Endothelial cell of umbilical vein (primary cell): ENCODE results near the gene ZFYVE28. TPM values are rescaled to one million over a fixed set of nuclear protein-coding genes. Genes with fewer than 3 reads are reported as not detected.

Experiments used
- BruUV-seq: library from RNA; stranded (reverse); fragments of 400-500 nt; replicated peaks from 2 replicates; lab custom pipeline; 2021; lab: Mats Ljungman, UMichigan
- CTCF ChIA-PET: fragments of 300-600, 350-600 bp; sonication (Branson Sonifier 250); formaldehyde crosslinking; loops from one replicate; lab custom pipeline; 2021; ENCODE audit warnings: antibody characterized with exemption, inconsistent platforms; lab: Charles Lee
- POLR2A ChIA-PET: fragments of 300-600, 350-600 bp; sonication (Branson Sonifier 250); formaldehyde crosslinking; loops from one replicate; lab custom pipeline; 2021; ENCODE audit warnings: antibody characterized with exemption, inconsistent platforms; lab: Charles Lee
- DNase-seq: peaks from one replicate; pipeline ENCODE4 v3.0.0-alpha.2; 2011; ENCODE audit warnings: low read depth, low spot score
- FAIRE-seq: peaks from 2 replicates; lab custom pipeline; 2011; peaks lifted over from hg19 to GRCh38; lab: Jason Lieb, UNC
- H2AFZ ChIP-seq: 2 replicates; pipeline ENCODE4 v1.6.0; 2012; ENCODE audit warnings: low read depth, low read length, control low read depth, inconsistent platforms
- H3K27ac ChIP-seq: 2 replicates; pipeline ENCODE4 v1.5.1; 2011; ENCODE audit warnings: low read depth, mild to moderate bottlenecking, control low read depth, low read length, moderate library complexity; ENCODE audit not compliant: insufficient read depth
- H3K27me3 ChIP-seq, 2 experiments: 2 replicates each; pipeline versions ENCODE4 v1.6.0 to v1.6.1; 2011; ENCODE audit warnings: low read length in 2 of 2, mixed read lengths in 1 of 2; ENCODE audit not compliant: control insufficient read depth in 2 of 2, insufficient read depth in 2 of 2
- H3K36me3 ChIP-seq, 2 experiments: 2 replicates in 1 of 2; 3 replicates in 1 of 2; pipeline ENCODE4 v1.5.1; 2011; ENCODE audit warnings: low read length in 2 of 2, mild to moderate bottlenecking in 1 of 2, moderate library complexity in 1 of 2; ENCODE audit not compliant: control insufficient read depth in 2 of 2, insufficient read depth in 2 of 2; ENCODE audit errors: extremely low read depth in 1 of 2
- H3K4me1 ChIP-seq: 3 replicates; pipeline ENCODE4 v1.5.1; 2011; ENCODE audit warnings: mild to moderate bottlenecking, low read length; ENCODE audit not compliant: control insufficient read depth, insufficient read depth; ENCODE audit errors: extremely low read depth
- H3K4me2 ChIP-seq: 2 replicates; pipeline ENCODE4 v1.6.1; 2011; ENCODE audit warnings: low read length, control low read depth, mixed read lengths; ENCODE audit not compliant: insufficient read depth
- H3K4me3 ChIP-seq, 3 experiments: fragments of 200-600 bp in 1 of 3; sonication (generic), shearing (Covaris generic) in 1 of 3; replicated peaks in 1 of 3; 2 replicates each; pipeline ENCODE4 v1.5.1; 2011 to 2016; ENCODE audit warnings: control low read depth in 3 of 3, low read length in 3 of 3, mild to moderate bottlenecking in 2 of 3, inconsistent platforms in 1 of 3, low read depth in 1 of 3, moderate library complexity in 1 of 3; ENCODE audit not compliant: insufficient read depth in 1 of 3
- H3K79me2 ChIP-seq: 2 replicates; pipeline ENCODE4 v1.6.0; 2012; ENCODE audit warnings: low read length, inconsistent platforms; ENCODE audit not compliant: control insufficient read depth, insufficient read depth
- H3K9ac ChIP-seq: replicated peaks from 2 replicates; pipeline ENCODE3; 2011; ENCODE audit warnings: low read length, control low read depth; ENCODE audit not compliant: insufficient read depth; ENCODE audit errors: extremely low read depth
- H3K9me1 ChIP-seq: replicated peaks from 3 replicates; pipeline ENCODE4 v1.6.0; 2011; ENCODE audit warnings: mild to moderate bottlenecking, low read length; ENCODE audit not compliant: control insufficient read depth, insufficient read depth; ENCODE audit errors: extremely low read depth
- H3K9me3 ChIP-seq: replicated peaks from 2 replicates; pipeline ENCODE4 v1.5.1; 2012; ENCODE audit warnings: low read length, inconsistent platforms; ENCODE audit not compliant: control insufficient read depth, insufficient read depth
- H4K20me1 ChIP-seq: replicated peaks from 2 replicates; pipeline ENCODE3; 2011; ENCODE audit warnings: mild to moderate bottlenecking, low read length; ENCODE audit not compliant: control insufficient read depth, insufficient read depth; ENCODE audit errors: extremely low read depth
- EZH2 ChIP-seq: IDR thresholded peaks from 2 replicates; pipeline ENCODE4 v1.6.1; 2012; ENCODE audit warnings: borderline replicate concordance, low read depth, mild to moderate bottlenecking, moderate library complexity, low read length, inconsistent platforms; ENCODE audit not compliant: severe bottlenecking
- FOS ChIP-seq: IDR thresholded peaks from 2 replicates; pipeline ENCODE4 v1.6.1; 2011; ENCODE audit warnings: mild to moderate bottlenecking, low read length, moderate library complexity, borderline replicate concordance; ENCODE audit not compliant: insufficient read depth
- GATA2 ChIP-seq: IDR thresholded peaks from 2 replicates; pipeline ENCODE4 v1.7.0; 2011; ENCODE audit warnings: low read depth, mild to moderate bottlenecking, moderate library complexity, mixed read lengths, low read length; ENCODE audit not compliant: insufficient read length, insufficient read depth
- JUN ChIP-seq: IDR thresholded peaks from 2 replicates; pipeline ENCODE4 v1.6.1; 2011; ENCODE audit warnings: borderline replicate concordance, low read depth; ENCODE audit not compliant: insufficient read length, insufficient read depth
- MAX ChIP-seq: IDR thresholded peaks from 2 replicates; pipeline ENCODE4 v1.6.1; 2011; ENCODE audit not compliant: insufficient read depth, insufficient read length
- MYC ChIP-seq: IDR thresholded peaks from one replicate; pipeline ENCODE4 v1.6.1; 2011; ENCODE audit warnings: mild to moderate bottlenecking, low read depth, low read length
- POLR2A ChIP-seq: IDR thresholded peaks from 2 replicates; pipeline ENCODE4 v1.6.1; 2012; ENCODE audit warnings: low read depth, mild to moderate bottlenecking, control low read depth, low read length
- POLR2AphosphoS5 ChIP-seq: IDR thresholded peaks from 2 replicates; pipeline ENCODE4 v1.6.1; 2012; ENCODE audit warnings: low read depth, mild to moderate bottlenecking, control low read depth, low read length, moderate library complexity; ENCODE audit not compliant: insufficient read depth
- dilution Hi-C: fragments of 300-500 bp; cut with MboI; formaldehyde crosslinking; loops from one replicate; pipeline ENCODE4 v1.15.0; 2019; ENCODE audit warnings: low sequenced_read_pairs; ENCODE audit not compliant: extremely low pct_ligation_motif_present
- intact Hi-C: fragments of 100-400 bp; cut with micrococcal nuclease; formaldehyde crosslinking; loops from one replicate; pipeline ENCODE4 v1.10.0; 2022
- polyA plus RNA-seq, 4 experiments: library from polyadenylated mRNA; depleted of rRNA in 3 of 4; stranded (reverse) in 3 of 4; unstranded in 1 of 4; fragments of >200 nt; gene quantifications; 2 replicates each; pipeline versions ENCODE4 v1.2.1 to v1.2.3, GENCODE V29; 2011 to 2012; ENCODE audit warnings: missing spikeins in 1 of 4
- total RNA-seq: library from RNA; stranded (reverse); gene quantifications from 2 replicates; pipeline ENCODE4 v1.2.3, GENCODE V29; 2021
- TF ChIP-seq, protein P1 (sequence below), 2 donors: IDR thresholded peaks; 1 replicate in 1 of 2; 2 replicates in 1 of 2; pipeline ENCODE4 v1.5.1; 2011; ENCODE audit warnings: low read length in 2 of 2, mild to moderate bottlenecking in 2 of 2, moderate library complexity in 2 of 2, control low read depth in 1 of 2, inconsistent platforms in 1 of 2, low read depth in 1 of 2; ENCODE audit not compliant: insufficient read depth in 1 of 2; ENCODE audit errors: extremely low read depth in 1 of 2

Gene ZFYVE28
- total and polyA plus RNA-seq, 2 donors (not counting 3 experiments of a cell fraction or from before 2014, with no cell fraction given): 5.8 to 7.1 TPM

DNA sequence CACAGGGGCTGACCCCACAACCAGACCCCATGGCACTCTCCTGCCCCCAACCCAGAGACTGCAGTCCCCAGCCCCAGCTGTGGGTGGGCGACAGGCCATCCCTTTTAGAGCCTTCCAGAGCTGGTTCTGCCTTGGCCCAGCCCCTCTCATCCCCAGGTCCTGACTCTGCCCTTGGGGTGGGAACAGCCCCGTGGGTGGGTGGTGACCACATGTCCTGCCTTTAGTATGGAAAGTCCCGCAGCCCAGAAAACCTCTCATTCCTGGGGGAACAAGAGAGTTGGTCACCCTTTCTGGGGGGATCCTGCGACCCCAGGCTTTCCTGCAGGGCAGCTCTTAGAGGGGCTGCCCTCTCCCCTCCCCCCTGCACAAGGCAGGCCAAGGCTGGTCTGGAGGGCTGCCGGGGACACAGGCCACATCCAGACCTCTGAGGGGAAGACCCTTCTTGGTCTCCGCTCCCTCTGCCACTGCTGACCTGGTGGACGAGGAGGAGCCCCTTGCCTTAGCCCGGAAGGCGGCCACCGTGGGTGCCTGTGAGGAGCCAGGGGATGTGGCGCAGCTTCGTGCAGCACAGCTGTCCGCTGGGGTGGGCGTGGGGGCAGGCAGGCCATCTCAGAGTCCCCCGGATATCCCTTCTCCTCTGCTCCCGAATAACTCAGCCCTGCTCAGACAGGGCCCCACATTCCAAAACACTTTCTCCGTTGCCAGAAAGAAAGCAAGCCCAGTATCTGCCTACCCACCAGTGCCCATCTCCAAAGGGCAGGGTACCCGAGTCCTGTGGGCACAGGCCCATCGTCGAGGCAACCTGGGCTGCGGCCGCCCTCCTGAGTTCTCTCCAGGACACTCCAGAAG lies 149.9 kb downstream of the ZFYVE28 start:
- POLR2A ChIA-PET: no interaction called here
- Histone ChIP-seq H3K4me1 (no peaks in the 10 kb centered on the region), H3K9me3 (no peaks in the 10 kb centered on the region), H3K9me1 (no peaks in the 10 kb centered on the region), H3K36me3 (no peaks in the 10 kb centered on the region), H2AFZ (no peak overlapping the region), H3K27me3 (no peaks in the 10 kb centered on the region), H3K4me3 (no peak overlapping the region), H3K79me2 (no peaks in the 10 kb centered on the region), H3K27ac (no peak overlapping the region), H3K9ac (no peak overlapping the region), H3K4me2 (no peak overlapping the region), H4K20me1 (no peaks in the 10 kb centered on the region)
- CTCF ChIA-PET: no interaction called here
- no TSS peak for BruUV-seq
- no peak for FAIRE-seq
- dilution Hi-C loops: no loop called here
- no peak for TF ChIP-seq MAX
- TF ChIP-seq, protein P1, sequence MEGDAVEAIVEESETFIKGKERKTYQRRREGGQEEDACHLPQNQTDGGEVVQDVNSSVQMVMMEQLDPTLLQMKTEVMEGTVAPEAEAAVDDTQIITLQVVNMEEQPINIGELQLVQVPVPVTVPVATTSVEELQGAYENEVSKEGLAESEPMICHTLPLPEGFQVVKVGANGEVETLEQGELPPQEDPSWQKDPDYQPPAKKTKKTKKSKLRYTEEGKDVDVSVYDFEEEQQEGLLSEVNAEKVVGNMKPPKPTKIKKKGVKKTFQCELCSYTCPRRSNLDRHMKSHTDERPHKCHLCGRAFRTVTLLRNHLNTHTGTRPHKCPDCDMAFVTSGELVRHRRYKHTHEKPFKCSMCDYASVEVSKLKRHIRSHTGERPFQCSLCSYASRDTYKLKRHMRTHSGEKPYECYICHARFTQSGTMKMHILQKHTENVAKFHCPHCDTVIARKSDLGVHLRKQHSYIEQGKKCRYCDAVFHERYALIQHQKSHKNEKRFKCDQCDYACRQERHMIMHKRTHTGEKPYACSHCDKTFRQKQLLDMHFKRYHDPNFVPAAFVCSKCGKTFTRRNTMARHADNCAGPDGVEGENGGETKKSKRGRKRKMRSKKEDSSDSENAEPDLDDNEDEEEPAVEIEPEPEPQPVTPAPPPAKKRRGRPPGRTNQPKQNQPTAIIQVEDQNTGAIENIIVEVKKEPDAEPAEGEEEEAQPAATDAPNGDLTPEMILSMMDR (IDR thresholded peaks at IDR 0.05; ENCODE audit: extremely low read depth in 1 of 2, insufficient read depth in 1 of 2, low read depth in 1 of 2, low read length in 2 of 2): no peak
- intact Hi-C loops: no loop called here
- no peak for DNase-seq

DNA sequence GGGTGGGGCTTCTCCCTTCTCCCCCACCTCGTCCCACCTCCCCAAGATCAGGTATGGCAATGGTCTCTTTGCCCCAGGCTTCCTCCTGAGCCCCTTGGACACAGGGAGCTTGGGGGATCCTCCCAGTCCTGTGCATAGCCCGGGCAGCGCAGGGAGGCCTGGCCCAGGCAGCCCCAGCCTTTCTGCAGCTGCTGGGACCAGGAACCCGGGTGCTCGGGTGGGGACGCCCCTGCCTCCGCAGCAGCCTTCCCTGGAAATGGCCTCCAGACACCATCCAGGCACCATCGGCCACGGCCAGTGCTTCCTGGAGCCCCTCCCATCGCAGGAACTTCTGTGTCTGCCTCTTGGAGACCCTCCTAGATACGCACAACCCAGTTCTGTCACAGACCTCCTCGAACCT lies 150.6 kb downstream of the ZFYVE28 start:
- Histone ChIP-seq H2AFZ (no peak overlapping the region), H3K4me3 (no peak overlapping the region), H3K36me3 (no peaks in the 10 kb centered on the region), H3K9ac (no peak overlapping the region), H3K79me2 (no peaks in the 10 kb centered on the region), H3K4me2 (no peak overlapping the region), H3K4me1 (peaks cover under 1% of the 10 kb centered on the region), H4K20me1 (no peaks in the 10 kb centered on the region), H3K27ac (no peak overlapping the region), H3K9me3 (no peaks in the 10 kb centered on the region), H3K9me1 (no peaks in the 10 kb centered on the region), H3K27me3 (no peaks in the 10 kb centered on the region)
- TF ChIP-seq JUN (no peak), GATA2 (no peak), POLR2AphosphoS5 (no peak), POLR2A (no peak), MAX (no peak), FOS (no peak), EZH2 (no peak), MYC (no peak)
- TF ChIP-seq, protein P1 (IDR thresholded peaks at IDR 0.05; ENCODE audit: extremely low read depth in 1 of 2, insufficient read depth in 1 of 2, low read depth in 1 of 2, low read length in 2 of 2): no peak
- ChIA-PET CTCF (no interaction called here), POLR2A (no interaction called here)
- BruUV-seq: no TSS peak
- dilution Hi-C loops: no loop called here
- intact Hi-C loops: no loop called here
- FAIRE-seq: no peak
- DNase-seq: no peak
